Upper lobe of left lung (tissue), 6 donors: ENCODE measurements around the gene MICAL2. TPM values are rescaled to one million over a fixed set of nuclear protein-coding genes. Genes with fewer than 3 reads are reported as not detected.
A peak's percentile ranks its signal among the peaks of the same experiment; 100 is the strongest.

Source experiments
- ATAC-seq, 2 donors: fragments of 200-7000 bp; cut with Tn5 transposase; one replicate each; pipeline ENCODE4 v1.9.1; 2022; ENCODE audit warnings: mild to moderate bottlenecking in 2 of 2, moderate library complexity in 2 of 2; ENCODE audit not compliant: low FRiP score in 2 of 2
- DNase-seq, 2 donors: peaks; one replicate each; pipeline ENCODE4 v3.0.0-alpha.2; 2019 to 2020
- H3K27ac ChIP-seq, 4 donors: fragments of 200-600 bp; sonication (generic); one replicate each; pipeline ENCODE4 v1.5.1; 2016 to 2019
- H3K27me3 ChIP-seq, 4 donors: fragments of 200-600 bp; sonication (generic); one replicate each; pipeline ENCODE4 v1.5.1; 2017 to 2019
- H3K36me3 ChIP-seq, 4 donors: fragments of 200-600 bp; sonication (generic); one replicate each; pipeline ENCODE4 v1.5.1; 2016 to 2019
- H3K4me1 ChIP-seq, 4 donors: fragments of 200-600 bp; sonication (generic); one replicate each; pipeline ENCODE4 v1.5.1; 2018 to 2019
- H3K4me3 ChIP-seq, 4 donors: fragments of 200-600 bp; sonication (generic); one replicate each; pipeline ENCODE4 v1.5.1; 2017 to 2019; ENCODE audit warnings: mild to moderate bottlenecking in 2 of 4, moderate library complexity in 1 of 4
- H3K9me3 ChIP-seq, 4 donors: fragments of 200-600 bp; sonication (generic); one replicate each; pipeline ENCODE4 v1.5.1; 2018 to 2019
- CTCF ChIP-seq, 6 experiments: fragments of 450-650 bp in 4 of 6; fragments of 200-600 bp in 2 of 6; sonication (generic) in 2 of 6; IDR thresholded peaks; one replicate each; pipeline ENCODE4 v1.5.1; 2016 to 2019; ENCODE audit warnings: antibody characterized with exemption in 6 of 6
- EP300 ChIP-seq, 4 donors: sonication (generic); formaldehyde crosslinking; IDR thresholded peaks; one replicate each; pipeline ENCODE4 v1.5.1; 2017; ENCODE audit warnings: antibody characterized with exemption in 4 of 4, control low read depth in 2 of 4
- POLR2A ChIP-seq, 4 donors: fragments of 450-650 bp; IDR thresholded peaks; one replicate each; pipeline ENCODE4 v1.5.1; 2016 to 2017; ENCODE audit warnings: antibody characterized with exemption in 4 of 4, mild to moderate bottlenecking in 2 of 4
- POLR2AphosphoS5 ChIP-seq, 2 donors: sonication (generic); formaldehyde crosslinking; IDR thresholded peaks; one replicate each; pipeline ENCODE4 v1.5.1; 2017; ENCODE audit warnings: antibody characterized with exemption in 2 of 2
- WGBS, 2 donors: methylation state at CpG; one replicate each; pipeline ENCODE4 v1.1.5; 2017 to 2018; 5-methylcytosine and 5-hydroxymethylcytosine counted together
- total RNA-seq, 6 donors: library from RNA; depleted of rRNA in 4 of 6; stranded (reverse); fragments of >200 nt in 4 of 6; gene quantifications; one replicate each; pipeline versions ENCODE4 v1.1.0 to v1.2.1, GENCODE V29; 2016 to 2021
- donor health status: DM: no; HTN: no; CAD: no; lungs with moderate emphysema.
- donor health status: DM: no; HTN: yes; CAD: no; lungs with severe emphysema.

Gene MICAL2
- total RNA-seq, 6 donors from 2014 or later: 138 to 327 (median 175) TPM

- no peak overlapping the region for H3K4me3 ChIP-seq
- no peaks in the 10 kb centered on the region for H3K9me3 ChIP-seq
- H3K27me3 ChIP-seq: no peaks in the 10 kb centered on the region
- TF ChIP-seq CTCF (IDR thresholded peaks at IDR 0.05): no peak
- no peak for TF ChIP-seq EP300 (IDR thresholded peaks at IDR 0.05)
- TF ChIP-seq POLR2A (IDR thresholded peaks at IDR 0.05): no peak
- TF ChIP-seq POLR2AphosphoS5 (IDR thresholded peaks at IDR 0.05): no peak
- WGBS, 2 donors: 87 to 95% methylated on average over 6 of the region's 6 CpGs
- DNase-seq (no peak), ATAC-seq (no peak)
- peaks cover 27 to 75% (median 64%) of the 10 kb centered on the region in 4 donors for H3K4me1 ChIP-seq
- peaks cover under 1 to 39% (median 21%) of the 10 kb centered on the region in 4 donors for H3K36me3 ChIP-seq
- H3K27ac ChIP-seq: peak overlapping the region in 3 of 4 donors; percentile 15 to 69 (median 50)
Measured at GRCh38 chr11:12221051-12221535, 110.7 kb downstream of the MICAL2 start.

DNA sequence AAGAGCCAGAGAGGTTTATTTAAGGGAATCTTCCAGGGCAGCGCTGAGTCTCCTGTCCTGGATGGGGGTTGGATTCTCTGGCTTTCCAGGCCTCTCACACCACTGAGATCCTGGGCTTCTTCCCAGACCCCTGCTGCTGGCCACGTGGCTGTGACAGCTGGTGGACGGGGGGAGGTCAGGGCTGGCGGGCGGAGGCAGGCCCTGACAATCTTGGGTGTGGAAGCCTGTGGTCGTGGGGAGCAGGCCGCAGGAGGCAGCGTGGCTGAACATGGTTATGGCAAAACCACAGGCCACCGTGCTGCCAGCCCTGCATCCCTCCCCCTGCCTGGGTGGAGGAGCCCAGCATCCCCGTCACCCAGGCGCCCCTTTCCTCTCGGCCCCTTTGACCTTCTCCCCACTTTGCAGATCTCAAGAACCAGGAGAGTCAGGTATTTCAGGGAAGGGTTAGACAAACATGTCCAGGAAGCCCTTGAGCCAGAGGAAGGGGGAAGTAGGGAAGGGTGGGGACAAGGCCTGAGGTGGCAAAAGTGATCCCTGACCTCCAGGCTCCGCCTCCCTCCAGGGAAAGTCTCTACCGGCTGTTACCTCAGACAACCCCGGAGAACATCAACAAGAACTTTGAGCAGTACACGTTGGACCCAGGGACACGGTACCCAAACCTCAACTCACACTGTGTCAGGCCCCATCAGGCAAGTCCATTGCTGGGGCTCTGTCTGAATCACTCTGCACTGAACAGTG is 111.8 kb downstream of the MICAL2 start:
- DNase-seq: peak; percentile 78 to 85
- peaks cover 27 to 64% (median 58%) of the 10 kb centered on the region in 4 donors for H3K4me1 ChIP-seq
- 41 to 51% methylated on average over 8 to 17 of the region's 17 CpGs for WGBS, 2 donors
- no peak overlapping the region for H3K4me3 ChIP-seq
- no peaks in the 10 kb centered on the region for H3K27me3 ChIP-seq
- H3K36me3 ChIP-seq: peaks cover 3 to 38% (median 26%) of the 10 kb centered on the region in 4 donors
- H3K9me3 ChIP-seq: no peaks in the 10 kb centered on the region
- peak overlapping the region; percentile 66 to 87 (median 75) for H3K27ac ChIP-seq
- peak; percentile 20 to 65 for ATAC-seq
- TF ChIP-seq EP300 (IDR thresholded peaks at IDR 0.05) (peak in 3 of 4 donors; percentile 45 to 96 (median 89)), POLR2AphosphoS5 (IDR thresholded peaks at IDR 0.05) (peak; percentile 52 to 66), POLR2A (IDR thresholded peaks at IDR 0.05) (no peak)

- Histone ChIP-seq H3K9me3 (no peaks in the 10 kb centered on the region), H3K27me3 (no peaks in the 10 kb centered on the region), H3K4me3 (no peak overlapping the region), H3K4me1 (peaks cover 27 to 64% (median 58%) of the 10 kb centered on the region in 4 donors), H3K27ac (peak overlapping the region; percentile 66 to 87 (median 75)), H3K36me3 (peaks cover 8 to 40% (median 27%) of the 10 kb centered on the region in 4 donors)
- WGBS, 2 donors: 44 to 52% methylated on average over 7 of the region's 7 CpGs
- ATAC-seq: peak; percentile 20 to 80
- TF ChIP-seq POLR2A (IDR thresholded peaks at IDR 0.05): peak in 1 of 4 donors; percentile 24
- no peak for TF ChIP-seq CTCF (IDR thresholded peaks at IDR 0.05)
- peak; percentile 56 to 78 for TF ChIP-seq POLR2AphosphoS5 (IDR thresholded peaks at IDR 0.05)
- TF ChIP-seq EP300 (IDR thresholded peaks at IDR 0.05): peak; percentile 62 to 96 (median 80)
- DNase-seq: peak in 1 of 2 donors; percentile 69
Measured at GRCh38 chr11:12223771-12224536, 113.6 kb downstream of the MICAL2 start.

GRCh38 chr11:12224537-12224893 is 114.1 kb downstream of the MICAL2 start:
- peak; percentile 52 to 64 for ATAC-seq
- Histone ChIP-seq H3K27ac (peak overlapping the region; percentile 66 to 87 (median 75)), H3K9me3 (no peaks in the 10 kb centered on the region), H3K4me1 (peaks cover 27 to 65% (median 62%) of the 10 kb centered on the region in 4 donors), H3K27me3 (no peaks in the 10 kb centered on the region), H3K4me3 (no peak overlapping the region), H3K36me3 (peaks cover 8 to 41% (median 29%) of the 10 kb centered on the region in 4 donors)
- 28 to 47% methylated on average over 8 to 12 of the region's 12 CpGs for WGBS, 2 donors
- TF ChIP-seq CTCF (IDR thresholded peaks at IDR 0.05) (no peak), POLR2AphosphoS5 (IDR thresholded peaks at IDR 0.05) (peak; percentile 24 to 50), EP300 (IDR thresholded peaks at IDR 0.05) (no peak), POLR2A (IDR thresholded peaks at IDR 0.05) (peak in 1 of 4 donors; percentile 38)
- peak; percentile 77 to 88 for DNase-seq
